Measurements from ENCODE around the gene SPDEF.

Gene SPDEF

DNA sequence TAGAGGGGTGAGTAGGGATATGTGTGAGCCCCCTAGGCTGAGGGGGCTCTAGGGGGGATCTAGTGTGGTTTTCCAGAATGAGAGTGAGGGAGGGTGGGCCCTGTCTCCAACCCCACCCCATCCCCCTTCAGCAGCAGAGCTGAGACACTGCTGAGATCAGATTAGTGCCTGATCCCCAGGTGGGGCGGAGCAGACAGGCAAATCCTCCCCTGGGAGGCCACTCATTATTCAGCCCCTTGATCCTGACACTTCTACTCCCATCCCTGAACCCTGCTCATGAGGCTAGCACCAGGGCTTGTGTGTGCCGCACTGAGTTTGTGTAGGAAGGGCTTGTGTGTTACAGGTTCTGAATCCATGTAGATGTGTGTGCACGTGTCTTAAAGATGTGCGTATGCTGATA lies 42.5 kb downstream of the SPDEF start:
- H3K4me3 ChIP-seq (IDR thresholded peaks at IDR 0.05; ENCODE audit: insufficient read depth, low read depth, low read length), result no peak overlapping the region
- no peak overlapping the region for H3K27ac ChIP-seq
- TF ChIP-seq CTCF (conservative IDR thresholded peaks at IDR 0.05; ENCODE audit: low read depth, low read length), result no peak
- H4K20me1 ChIP-seq (ENCODE audit: insufficient read depth), result no peaks in the 10 kb centered on the region
- H3K4me1 ChIP-seq (ENCODE audit: low read depth, poor library complexity, severe bottlenecking), result no peaks in the 10 kb centered on the region
- H3K4me2 ChIP-seq, result no peak overlapping the region
- H2AFZ ChIP-seq (ENCODE audit: low read depth), result no peak overlapping the region
- no peak overlapping the region for H3K9ac ChIP-seq
- no peaks in the 10 kb centered on the region for H3K27me3 ChIP-seq (ENCODE audit: insufficient read depth, low read depth)
- H3K36me3 ChIP-seq (ENCODE audit: insufficient read depth), result no peaks in the 10 kb centered on the region
- no peaks in the 10 kb centered on the region for H3K79me2 ChIP-seq (ENCODE audit: insufficient read depth, low read depth)

DNA sequence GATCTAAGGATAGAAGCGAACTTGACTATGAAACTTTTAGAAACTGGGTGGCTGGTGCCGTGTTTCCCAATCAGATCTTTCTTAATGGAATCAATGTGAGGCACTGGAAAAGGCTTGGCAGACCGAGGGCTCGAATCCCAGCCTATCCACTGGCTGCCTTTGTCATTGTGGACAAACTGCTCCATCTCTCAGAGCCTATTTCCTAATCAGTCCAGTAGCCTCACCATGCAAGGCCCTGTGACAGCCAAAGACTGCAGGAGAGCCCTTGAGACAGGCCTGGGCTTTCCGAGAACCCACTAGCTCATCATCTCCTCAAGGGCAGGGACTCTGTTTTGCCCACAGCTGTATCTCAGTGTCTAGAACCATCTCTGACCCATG lies 43.4 kb downstream of the SPDEF start:
- no peaks in the 10 kb centered on the region for H3K36me3 ChIP-seq (ENCODE audit: insufficient read depth)
- no peaks in the 10 kb centered on the region for H3K4me1 ChIP-seq (ENCODE audit: low read depth, poor library complexity, severe bottlenecking)
- H3K27ac ChIP-seq, result no peak overlapping the region
- H4K20me1 ChIP-seq (ENCODE audit: insufficient read depth), result no peaks in the 10 kb centered on the region
- H3K27me3 ChIP-seq (ENCODE audit: insufficient read depth, low read depth), result no peaks in the 10 kb centered on the region
- H2AFZ ChIP-seq (ENCODE audit: low read depth), result no peak overlapping the region
- TF ChIP-seq CTCF (conservative IDR thresholded peaks at IDR 0.05; ENCODE audit: low read depth, low read length), result no peak
- no peaks in the 10 kb centered on the region for H3K79me2 ChIP-seq (ENCODE audit: insufficient read depth, low read depth)
- no peak overlapping the region for H3K9ac ChIP-seq
- no peak overlapping the region for H3K4me2 ChIP-seq
- H3K4me3 ChIP-seq (IDR thresholded peaks at IDR 0.05; ENCODE audit: insufficient read depth, low read depth, low read length), result no peak overlapping the region

DNA sequence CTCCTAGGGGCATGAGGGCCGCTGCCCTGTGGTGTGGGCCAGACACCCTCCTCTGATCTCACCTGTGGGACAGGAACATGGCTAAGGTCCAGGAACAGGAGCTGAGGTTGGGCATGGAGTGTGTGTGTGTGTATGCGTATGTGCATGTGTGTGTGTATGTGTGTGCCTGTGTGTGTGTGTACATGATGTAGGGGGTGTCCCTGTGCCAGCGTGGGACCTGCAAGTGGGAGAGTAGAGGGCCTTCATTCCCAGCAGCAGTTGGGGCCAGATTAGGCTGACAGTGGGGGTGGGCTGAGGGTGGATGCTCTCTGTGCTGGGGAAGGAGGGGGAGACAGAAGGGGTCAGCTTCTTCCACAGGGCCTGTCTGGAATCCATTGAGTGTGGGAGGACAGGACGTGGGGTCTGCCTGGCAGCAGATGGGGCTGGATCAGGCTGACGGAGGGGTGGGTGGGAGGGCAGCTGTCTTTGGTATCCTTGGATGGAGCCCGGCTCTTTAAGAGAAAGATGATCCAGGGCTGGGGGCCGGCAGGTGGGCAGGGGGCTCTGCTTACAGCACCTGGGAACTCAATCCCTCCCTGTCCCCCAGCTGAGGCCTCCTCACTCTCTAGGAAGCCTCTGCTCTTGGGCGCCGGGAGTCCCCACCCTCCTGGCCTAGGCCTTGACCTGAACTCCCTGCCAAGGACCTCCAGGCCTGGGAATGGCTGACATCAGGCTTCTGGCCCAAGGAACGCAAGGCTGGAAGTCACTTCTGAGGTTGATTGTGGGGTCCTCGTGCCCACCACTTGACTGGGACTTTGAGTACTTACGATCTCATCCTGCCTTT lies 44.0 kb downstream of the SPDEF start:
- H3K27ac ChIP-seq, result no peak overlapping the region
- H4K20me1 ChIP-seq (ENCODE audit: insufficient read depth), result no peaks in the 10 kb centered on the region
- no peaks in the 10 kb centered on the region for H3K79me2 ChIP-seq (ENCODE audit: insufficient read depth, low read depth)
- no peaks in the 10 kb centered on the region for H3K4me1 ChIP-seq (ENCODE audit: low read depth, poor library complexity, severe bottlenecking)
- no peaks in the 10 kb centered on the region for H3K27me3 ChIP-seq (ENCODE audit: insufficient read depth, low read depth)
- no peak overlapping the region for H3K9ac ChIP-seq
- no peak overlapping the region for H3K4me2 ChIP-seq
- H2AFZ ChIP-seq (ENCODE audit: low read depth), result no peak overlapping the region
- no peak overlapping the region for H3K4me3 ChIP-seq (IDR thresholded peaks at IDR 0.05; ENCODE audit: insufficient read depth, low read depth, low read length)
- no peaks in the 10 kb centered on the region for H3K36me3 ChIP-seq (ENCODE audit: insufficient read depth)
- TF ChIP-seq CTCF (conservative IDR thresholded peaks at IDR 0.05; ENCODE audit: low read depth, low read length), result no peak

- Histone ChIP-seq H3K27me3 (ENCODE audit: insufficient read depth, low read depth) (no peaks in the 10 kb centered on the region), H3K9ac (no peak overlapping the region), H3K4me2 (no peak overlapping the region), H3K27ac (no peak overlapping the region), H2AFZ (ENCODE audit: low read depth) (no peak overlapping the region), H3K4me3 (IDR thresholded peaks at IDR 0.05; ENCODE audit: insufficient read depth, low read depth, low read length) (no peak overlapping the region), H3K36me3 (ENCODE audit: insufficient read depth) (no peaks in the 10 kb centered on the region), H4K20me1 (ENCODE audit: insufficient read depth) (no peaks in the 10 kb centered on the region), H3K4me1 (ENCODE audit: low read depth, poor library complexity, severe bottlenecking) (no peaks in the 10 kb centered on the region), H3K79me2 (ENCODE audit: insufficient read depth, low read depth) (no peaks in the 10 kb centered on the region)
- no peak for TF ChIP-seq CTCF (conservative IDR thresholded peaks at IDR 0.05; ENCODE audit: low read depth, low read length)
These were observed 44.8 kb downstream of the SPDEF start for GRCh38 chr6:34511214-34511914.

Measured in KMS-11 (cell line).